Immature natural killer cell (primary cell): ENCODE data around the gene TMEM200A. TPM values are rescaled to one million over a fixed set of nuclear protein-coding genes. Genes with fewer than 3 reads are reported as not detected.

Source experiments
- DNase-seq, 3 donors: peaks; one replicate each; pipeline ENCODE4 v3.0.0; 2022; ENCODE audit warnings: mixed read lengths in 1 of 3
- H3K27ac Mint-ChIP-seq, 6 donors: one replicate each; pipeline ENCODE4 v1.8.0; 2020; ENCODE audit warnings: mixed read lengths in 6 of 6, mild to moderate bottlenecking in 5 of 6, inconsistent platforms in 4 of 6, moderate library complexity in 3 of 6
- H3K27me3 Mint-ChIP-seq, 3 donors: one replicate each; pipeline ENCODE4 v1.8.0; 2020 to 2021; ENCODE audit warnings: low read depth in 3 of 3, mild to moderate bottlenecking in 3 of 3, mixed read lengths in 3 of 3, moderate library complexity in 3 of 3, inconsistent platforms in 1 of 3
- H3K36me3 Mint-ChIP-seq, 3 donors: one replicate each; pipeline ENCODE4 v1.8.0; 2020; ENCODE audit warnings: mixed read lengths in 3 of 3, inconsistent platforms in 2 of 3, mild to moderate bottlenecking in 2 of 3
- H3K4me1 Mint-ChIP-seq, 2 donors: one replicate each; pipeline ENCODE4 v1.8.0; 2020; ENCODE audit warnings: inconsistent platforms in 2 of 2, mild to moderate bottlenecking in 2 of 2, mixed read lengths in 2 of 2, moderate library complexity in 1 of 2
- H3K4me3 Mint-ChIP-seq, 5 donors: one replicate each; pipeline ENCODE4 v1.8.0; 2020; ENCODE audit warnings: mild to moderate bottlenecking in 5 of 5, mixed read lengths in 5 of 5, inconsistent platforms in 3 of 5, moderate library complexity in 3 of 5
- H3K9me3 Mint-ChIP-seq, 6 donors: one replicate each; pipeline ENCODE4 v1.8.0; 2020; ENCODE audit warnings: mild to moderate bottlenecking in 6 of 6, mixed read lengths in 6 of 6, inconsistent platforms in 4 of 6, moderate library complexity in 3 of 6
- polyA plus RNA-seq, 3 donors: library from polyadenylated mRNA; unstranded; fragments of 300-500 nt; fragmentation: Illumina TruSeq; gene quantifications; one replicate each; pipeline ENCODE4 v1.2.3, GENCODE V29; 2021

The TMEM200A gene
- polyA plus RNA-seq, 3 donors from 2014 or later = 1.0 to 2.2 (median 2.1) TPM

DNA sequence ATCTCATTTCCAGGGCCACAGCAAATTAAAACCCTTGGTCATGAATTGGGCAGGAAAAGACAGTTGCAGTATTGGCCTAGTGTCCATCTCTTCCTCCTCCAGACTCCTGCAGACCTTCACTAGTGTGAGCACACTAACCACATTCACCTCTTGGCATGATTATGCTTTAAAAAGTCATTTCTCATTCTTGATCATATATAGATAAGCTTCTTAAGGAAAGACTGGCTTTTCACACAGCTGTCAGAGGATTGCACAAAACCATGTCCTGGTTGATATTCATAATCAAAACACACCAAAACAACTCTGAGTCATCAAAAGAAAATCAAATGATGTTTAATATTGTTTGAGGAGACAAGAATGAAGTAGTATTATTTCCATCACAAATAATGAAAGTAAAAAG, 52.1 kb downstream of the TMEM200A start:
- Mint-ChIP-seq H3K27ac (no peak overlapping the region), H3K27me3 (peaks cover 0 to 2% (median 2%) of the 10 kb centered on the region in 3 donors), H3K4me3 (no peak overlapping the region), H3K36me3 (no peaks in the 10 kb centered on the region), H3K9me3 (peaks cover 0 to 4% (median 0%) of the 10 kb centered on the region in 6 donors), H3K4me1 (no peaks in the 10 kb centered on the region)
- no peak for DNase-seq

DNA sequence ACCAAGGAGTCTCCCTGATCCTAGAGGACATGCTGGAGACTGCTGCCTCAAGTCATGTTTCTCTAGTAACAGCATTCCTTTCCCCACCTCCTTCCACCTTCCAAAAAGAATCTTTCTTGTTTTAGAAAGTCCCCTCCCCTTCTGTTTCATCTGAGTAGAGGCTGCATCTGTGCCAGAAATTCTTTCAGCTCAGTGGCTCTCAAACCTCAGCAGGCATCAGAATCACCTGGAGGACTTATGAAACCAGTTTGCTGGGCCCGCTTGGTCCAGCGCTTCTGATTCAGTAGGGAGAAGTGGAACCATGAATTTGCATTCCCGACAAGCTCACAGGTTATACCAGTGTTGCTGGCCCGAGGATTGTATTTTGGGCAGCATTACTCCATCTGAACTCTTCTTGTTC, 55.1 kb downstream of the TMEM200A start:
- H3K36me3 Mint-ChIP-seq = no peaks in the 10 kb centered on the region
- no peak overlapping the region for H3K27ac Mint-ChIP-seq
- peaks cover 0 to 4% (median 0%) of the 10 kb centered on the region in 6 donors for H3K9me3 Mint-ChIP-seq

DNA sequence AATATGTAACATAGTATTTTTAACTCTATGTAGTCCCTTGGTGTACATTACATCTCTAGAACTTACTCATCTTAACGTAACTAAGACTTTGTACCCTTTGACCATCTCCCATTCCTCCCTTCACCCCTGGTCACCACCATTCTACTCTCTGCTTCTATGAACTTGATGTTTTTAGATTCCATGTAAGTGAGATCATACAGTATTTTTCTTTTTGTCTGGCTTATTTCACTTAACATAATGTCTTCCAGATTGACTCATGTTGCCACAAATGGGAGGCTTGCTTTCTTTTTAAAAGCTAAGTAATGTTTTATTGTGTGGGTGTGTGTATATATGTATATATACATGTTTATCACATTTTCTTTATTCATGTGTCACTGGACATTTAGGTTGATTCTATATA, 55.8 kb downstream of the TMEM200A start:
- H3K4me1 Mint-ChIP-seq = no peaks in the 10 kb centered on the region
- H3K27ac Mint-ChIP-seq = no peak overlapping the region
- H3K4me3 Mint-ChIP-seq = no peak overlapping the region
- peaks cover 0 to 6% (median 4%) of the 10 kb centered on the region in 3 donors for H3K27me3 Mint-ChIP-seq
- DNase-seq = no peak
- no peaks in the 10 kb centered on the region for H3K36me3 Mint-ChIP-seq
- H3K9me3 Mint-ChIP-seq = peaks cover 0 to 4% (median 0%) of the 10 kb centered on the region in 6 donors

More for the DNA sequence above, 55.1 kb downstream of the TMEM200A start:
- Mint-ChIP-seq H3K27me3 (peaks cover 0 to 6% (median 4%) of the 10 kb centered on the region in 3 donors), H3K4me1 (no peaks in the 10 kb centered on the region), H3K4me3 (no peak overlapping the region)
- no peak for DNase-seq

DNA sequence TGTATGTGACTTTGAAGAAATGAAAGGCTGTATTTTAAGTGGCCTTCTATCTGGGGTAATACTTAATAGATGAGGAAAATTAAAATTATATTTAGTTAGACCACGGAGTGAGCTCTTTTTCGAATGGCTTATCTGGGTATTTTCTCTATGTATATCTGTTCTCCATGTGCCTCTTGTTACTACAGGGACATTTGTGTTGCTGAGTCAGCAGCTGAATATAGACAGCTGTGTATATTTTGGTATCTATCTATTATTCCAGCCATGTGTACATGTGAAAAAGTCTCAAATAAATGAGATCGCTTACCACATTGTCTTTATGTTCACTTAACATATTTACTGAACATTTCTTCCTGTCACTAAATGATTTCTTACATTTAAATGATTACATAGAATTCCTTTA, 57.2 kb downstream of the TMEM200A start:
- peaks cover 0 to 6% (median 2%) of the 10 kb centered on the region in 3 donors for H3K27me3 Mint-ChIP-seq
- DNase-seq = no peak
- H3K27ac Mint-ChIP-seq = no peak overlapping the region
- peaks cover 0 to 4% (median 0%) of the 10 kb centered on the region in 6 donors for H3K9me3 Mint-ChIP-seq
- H3K36me3 Mint-ChIP-seq = no peaks in the 10 kb centered on the region
- no peak overlapping the region for H3K4me3 Mint-ChIP-seq
- H3K4me1 Mint-ChIP-seq = no peaks in the 10 kb centered on the region

DNA sequence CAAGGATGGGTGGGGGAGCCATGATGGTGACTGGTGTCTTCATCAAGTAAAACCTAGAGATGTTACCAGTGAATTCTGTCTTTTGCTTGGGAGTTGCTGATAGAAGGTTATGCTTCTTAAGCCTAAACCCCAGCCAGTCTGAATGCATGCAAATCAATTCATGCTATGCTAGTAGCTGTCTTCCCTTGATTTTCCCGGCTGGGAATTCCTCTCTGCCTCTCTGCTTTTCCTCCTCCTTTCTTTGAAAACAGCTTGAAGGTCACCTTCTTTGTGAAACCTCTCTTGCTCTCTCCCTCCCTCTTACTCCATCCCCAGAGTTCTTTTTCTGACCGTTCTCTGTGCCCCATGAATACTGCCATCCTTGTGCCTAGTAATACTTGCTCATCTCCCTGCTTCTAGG, 58.9 kb downstream of the TMEM200A start:
- no peak for DNase-seq
- Mint-ChIP-seq H3K4me1 (no peaks in the 10 kb centered on the region), H3K27ac (no peak overlapping the region), H3K9me3 (peaks cover 0 to 4% (median 0%) of the 10 kb centered on the region in 6 donors), H3K27me3 (peaks cover 0 to 6% (median 2%) of the 10 kb centered on the region in 3 donors), H3K36me3 (no peaks in the 10 kb centered on the region), H3K4me3 (no peak overlapping the region)

DNA sequence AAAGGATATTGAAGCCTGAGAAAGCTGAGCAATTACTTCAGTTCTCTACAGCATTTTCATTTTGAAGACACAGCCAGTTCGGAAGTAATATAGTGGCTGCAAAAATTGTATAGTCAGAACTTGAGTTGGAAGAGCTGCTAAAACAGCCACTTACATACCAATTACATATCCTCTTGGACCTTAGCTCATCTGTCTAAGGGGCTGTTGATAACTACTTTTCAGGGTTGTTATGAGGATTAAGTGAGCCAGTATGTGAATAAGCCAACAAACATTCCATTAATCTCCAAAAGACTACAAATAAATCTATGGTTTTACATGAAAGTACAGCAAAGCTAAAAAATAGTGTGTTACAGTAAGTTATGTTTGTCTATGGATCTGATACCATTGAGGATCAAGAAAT, 59.7 kb downstream of the TMEM200A start:
- Mint-ChIP-seq H3K36me3 (no peaks in the 10 kb centered on the region), H3K27me3 (peaks cover 0 to 6% (median 2%) of the 10 kb centered on the region in 3 donors), H3K27ac (no peak overlapping the region), H3K9me3 (peaks cover 0 to 2% (median 0%) of the 10 kb centered on the region in 6 donors), H3K4me3 (no peak overlapping the region), H3K4me1 (no peaks in the 10 kb centered on the region)
- no peak for DNase-seq

DNA sequence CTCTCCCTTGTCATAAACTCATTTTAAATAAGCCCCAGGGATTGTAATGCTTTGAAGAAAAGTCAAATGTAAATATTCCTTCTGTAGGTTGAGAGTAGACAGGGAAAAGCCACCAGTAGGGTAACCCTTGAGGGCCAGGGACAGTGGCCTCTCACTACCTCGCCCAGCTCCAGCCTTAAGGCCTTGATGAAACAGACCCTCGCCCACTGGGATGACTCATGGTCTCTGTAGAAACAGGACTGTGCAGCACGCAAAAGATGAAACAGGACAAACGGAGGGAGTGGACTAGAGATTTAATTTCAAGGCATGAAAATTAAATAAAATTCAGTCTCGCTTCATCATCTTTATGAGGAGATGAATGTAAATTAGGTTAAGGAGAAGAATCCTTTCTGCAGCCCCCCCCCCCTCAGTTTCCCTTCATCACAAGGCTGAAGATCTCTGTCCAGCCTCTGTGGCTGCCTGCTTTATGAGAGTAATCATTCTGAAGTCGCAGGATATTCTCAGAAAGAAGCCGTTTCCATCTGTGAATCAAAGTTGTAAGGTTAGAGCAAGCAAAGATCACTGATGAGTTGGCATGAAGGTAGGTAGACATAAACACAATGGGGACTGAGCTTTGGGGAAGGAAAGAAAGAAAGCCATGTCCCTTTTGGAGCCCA, 60.4 kb downstream of the TMEM200A start:
- no peaks in the 10 kb centered on the region for H3K36me3 Mint-ChIP-seq
- peaks cover 0 to 6% (median 2%) of the 10 kb centered on the region in 3 donors for H3K27me3 Mint-ChIP-seq
- no peak for DNase-seq
- peaks cover 0 to 2% (median 0%) of the 10 kb centered on the region in 6 donors for H3K9me3 Mint-ChIP-seq
- H3K4me1 Mint-ChIP-seq = no peaks in the 10 kb centered on the region
- no peak overlapping the region for H3K4me3 Mint-ChIP-seq
- no peak overlapping the region for H3K27ac Mint-ChIP-seq

DNA sequence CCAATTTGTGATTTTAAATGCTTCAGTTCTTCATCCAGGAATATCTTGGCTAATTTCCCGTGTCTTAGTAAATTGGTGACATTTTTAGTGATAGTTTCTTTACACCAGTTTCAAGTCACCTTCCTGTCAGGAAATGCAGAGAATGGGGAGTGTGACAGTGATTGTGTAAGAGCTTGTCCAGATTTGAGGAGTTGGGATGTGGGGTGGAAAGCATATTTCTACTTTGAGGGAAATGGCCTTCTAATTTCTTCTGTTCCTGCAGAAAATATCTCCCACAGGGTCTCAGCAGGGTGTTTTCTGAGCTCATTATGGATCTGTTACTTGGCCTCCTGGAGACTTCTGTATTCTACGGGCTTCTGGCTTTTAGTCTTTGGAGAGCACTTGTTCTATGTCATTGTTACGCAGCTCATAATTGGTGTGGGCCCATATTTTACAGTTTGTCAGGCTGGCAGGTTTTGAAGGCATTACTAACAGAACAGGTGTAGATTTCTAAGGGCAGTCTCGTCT, 65.6 kb downstream of the TMEM200A start:
- no peak for DNase-seq
- H3K27ac Mint-ChIP-seq = no peak overlapping the region
- H3K36me3 Mint-ChIP-seq = no peaks in the 10 kb centered on the region
- H3K9me3 Mint-ChIP-seq = no peaks in the 10 kb centered on the region
- H3K27me3 Mint-ChIP-seq = no peaks in the 10 kb centered on the region
- H3K4me1 Mint-ChIP-seq = no peaks in the 10 kb centered on the region
- no peak overlapping the region for H3K4me3 Mint-ChIP-seq

DNA sequence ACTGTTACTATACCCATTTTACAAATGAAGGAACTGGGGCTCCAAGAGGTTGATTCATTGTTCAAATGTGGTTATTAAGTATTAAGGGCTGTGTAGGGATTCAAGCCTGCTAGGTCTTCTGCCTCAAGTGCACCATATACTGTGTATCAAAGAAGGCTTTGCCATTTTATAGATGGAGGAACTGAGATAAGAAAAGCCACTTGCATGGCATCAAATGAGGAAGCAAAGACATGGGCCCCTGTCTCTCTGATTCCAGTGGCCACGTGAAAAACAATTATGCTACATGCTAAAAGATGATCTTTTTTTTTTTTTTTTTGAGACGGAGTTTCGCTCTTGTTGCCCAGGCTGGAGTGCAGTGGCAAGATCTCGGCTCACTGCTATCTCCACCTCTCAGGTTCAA, 67.0 kb downstream of the TMEM200A start:
- Mint-ChIP-seq H3K4me3 (no peak overlapping the region), H3K36me3 (no peaks in the 10 kb centered on the region), H3K9me3 (no peaks in the 10 kb centered on the region), H3K4me1 (no peaks in the 10 kb centered on the region), H3K27ac (no peak overlapping the region), H3K27me3 (no peaks in the 10 kb centered on the region)
- DNase-seq = no peak

DNA sequence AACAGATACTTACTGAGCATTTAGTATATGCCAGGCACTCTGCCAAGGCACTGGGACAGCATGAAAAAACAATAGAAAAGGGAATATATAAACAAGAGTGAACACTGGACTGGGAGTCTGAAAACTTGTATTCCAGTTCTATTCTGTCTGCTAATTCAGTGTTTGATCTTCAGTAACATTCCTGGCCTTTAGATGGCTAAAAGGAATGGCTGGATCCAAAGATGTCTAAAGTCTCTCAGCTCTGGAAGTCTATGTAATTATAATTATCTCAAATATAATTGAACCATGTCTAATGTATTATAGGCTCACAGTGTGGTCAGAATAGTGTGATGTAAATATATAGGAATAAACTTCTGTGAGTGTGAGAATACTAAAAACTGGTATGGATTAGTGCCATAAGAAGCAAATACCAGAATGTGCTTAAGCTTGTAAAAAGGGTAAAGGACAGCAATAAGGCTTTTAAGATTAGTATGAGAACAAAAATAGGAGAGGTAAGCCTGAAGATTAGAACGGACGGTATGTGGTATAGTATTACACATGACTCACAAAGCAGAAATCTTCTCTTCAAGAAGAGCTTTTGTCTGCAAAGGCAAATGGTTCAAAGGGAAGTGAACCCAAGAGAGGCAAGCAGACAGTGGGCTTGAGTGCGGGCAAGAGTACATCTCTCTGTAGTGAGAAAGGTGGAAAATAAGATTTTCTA, 68.5 kb downstream of the TMEM200A start:
- Mint-ChIP-seq H3K9me3 (no peaks in the 10 kb centered on the region), H3K4me1 (no peaks in the 10 kb centered on the region), H3K36me3 (no peaks in the 10 kb centered on the region), H3K27ac (no peak overlapping the region), H3K4me3 (no peak overlapping the region), H3K27me3 (peaks cover 0 to 1% (median 0%) of the 10 kb centered on the region in 3 donors)
- DNase-seq = no peak

DNA sequence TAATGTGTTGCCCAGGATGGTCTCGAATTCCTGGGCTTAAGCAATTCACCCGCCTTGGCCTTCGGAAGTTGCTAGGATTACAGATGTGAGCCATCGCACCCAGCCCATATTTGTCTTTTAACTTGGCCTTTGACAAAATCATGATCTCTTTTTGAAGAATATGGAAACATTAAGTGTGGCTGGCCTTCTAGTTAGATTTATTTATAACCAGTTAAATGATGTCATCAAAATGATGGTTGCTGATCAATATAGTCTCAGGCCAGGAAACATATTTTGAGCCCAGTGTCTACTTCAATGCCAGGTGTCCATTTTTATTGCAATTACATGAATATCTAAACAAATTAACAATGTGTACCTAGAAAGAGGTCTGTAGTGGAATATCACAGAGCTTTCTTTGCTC, 69.4 kb downstream of the TMEM200A start:
- Mint-ChIP-seq H3K4me1 (no peaks in the 10 kb centered on the region), H3K36me3 (no peaks in the 10 kb centered on the region), H3K9me3 (no peaks in the 10 kb centered on the region), H3K27me3 (peaks cover 0 to 3% (median 0%) of the 10 kb centered on the region in 3 donors), H3K27ac (no peak overlapping the region), H3K4me3 (no peak overlapping the region)
- no peak for DNase-seq

DNA sequence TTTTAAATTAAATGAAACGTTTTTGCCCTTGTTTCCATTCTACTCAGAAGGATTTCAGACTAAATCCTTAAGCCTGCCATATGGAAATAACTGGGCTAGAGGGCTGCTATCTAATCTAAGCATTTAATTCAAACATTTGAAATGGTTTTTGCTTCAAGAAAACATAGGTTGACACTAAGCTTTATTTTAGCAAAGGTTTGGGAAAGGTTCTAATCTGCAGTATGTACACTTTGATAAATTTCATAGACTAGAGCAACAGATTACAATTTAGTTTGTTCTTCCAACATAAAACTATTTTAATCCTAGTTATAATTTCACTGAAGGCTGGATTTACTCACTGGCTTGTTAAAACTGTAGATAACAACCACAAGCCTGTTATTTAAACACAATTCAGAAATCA, 72.1 kb downstream of the TMEM200A start:
- no peak for DNase-seq
- H3K36me3 Mint-ChIP-seq = peaks cover 0 to 3% (median 0%) of the 10 kb centered on the region in 3 donors
- peaks cover 0 to 6% (median 0%) of the 10 kb centered on the region in 3 donors for H3K27me3 Mint-ChIP-seq
- no peak overlapping the region for H3K4me3 Mint-ChIP-seq
- no peaks in the 10 kb centered on the region for H3K4me1 Mint-ChIP-seq
- H3K27ac Mint-ChIP-seq = no peak overlapping the region
- no peaks in the 10 kb centered on the region for H3K9me3 Mint-ChIP-seq

DNA sequence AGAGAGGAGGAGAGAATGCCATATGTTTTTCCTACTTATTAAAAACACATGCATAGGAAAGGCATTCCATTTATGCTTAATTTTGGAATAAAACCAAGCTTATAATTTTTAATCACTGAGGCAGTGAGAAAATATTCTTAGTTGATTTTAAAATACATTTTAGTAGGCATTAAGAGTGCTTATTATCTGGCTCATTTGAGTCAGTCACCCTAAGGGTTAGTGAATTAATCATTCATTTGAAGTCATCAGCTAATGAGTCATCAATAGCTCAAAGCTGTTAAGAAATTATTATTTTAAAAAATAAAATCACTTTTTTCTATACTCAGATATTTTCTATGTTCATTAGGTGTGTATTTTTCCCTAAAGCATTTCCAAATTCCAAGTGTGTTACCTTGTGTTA, 81.6 kb downstream of the TMEM200A start:
- Mint-ChIP-seq H3K4me3 (no peak overlapping the region), H3K4me1 (no peaks in the 10 kb centered on the region), H3K36me3 (peaks cover 0 to 4% (median 0%) of the 10 kb centered on the region in 3 donors), H3K27me3 (peaks cover 0 to 2% (median 0%) of the 10 kb centered on the region in 3 donors), H3K9me3 (no peaks in the 10 kb centered on the region), H3K27ac (no peak overlapping the region)
- no peak for DNase-seq

DNA sequence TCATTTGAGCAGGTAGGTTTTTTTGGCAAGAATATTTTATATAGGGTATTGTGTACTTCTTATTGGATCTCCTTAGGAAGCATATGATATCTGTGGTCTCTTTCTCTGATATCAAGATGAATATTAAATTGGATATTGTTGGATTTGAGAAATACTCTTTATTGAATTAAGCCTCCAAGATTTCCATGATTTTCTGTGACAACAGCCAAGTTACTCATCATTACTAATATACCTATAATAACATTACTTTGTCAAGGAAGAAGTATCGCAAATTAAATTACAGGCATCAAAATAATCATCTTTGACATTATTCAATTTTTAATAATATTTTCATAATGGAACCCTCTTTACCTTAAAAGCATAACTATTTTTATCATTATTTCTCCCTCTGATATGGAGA, 86.5 kb downstream of the TMEM200A start:
- no peak for DNase-seq
- Mint-ChIP-seq H3K36me3 (no peaks in the 10 kb centered on the region), H3K27ac (no peak overlapping the region), H3K9me3 (no peaks in the 10 kb centered on the region), H3K4me3 (no peak overlapping the region), H3K4me1 (no peaks in the 10 kb centered on the region), H3K27me3 (peaks cover 0 to 2% (median 2%) of the 10 kb centered on the region in 3 donors)
